Measurements from ENCODE around the gene RPL27. TPM values are rescaled to one million over a fixed set of nuclear protein-coding genes. Genes with fewer than 3 reads are reported as not detected.

The RPL27 gene
- total RNA-seq, 1 experiment from 2014 or later = 1,565 TPM

GRCh38 chr17:43021741-43022512 lies 23.7 kb downstream of the RPL27 start, which contains the start of gene VAT1:
TSS of gene VAT1 (minus strand) at chr17:43022385. CDS start at chr17:43022322, 63 bp downstream.
- intact Hi-C loops (cut with micrococcal nuclease; ENCODE audit: unreplicated experiment) = loop anchor here (1.0 to 5.0 kb wide), 2 partner anchors 148 to 295 kb away; no protein-coding TSS in a partner anchor
- POLR2A ChIA-PET = interaction anchor here (0.6 to 2.5 kb wide), 7 partner anchors 24 to 412 kb away, joined by 3 to 24 read pairs (median 4); partner anchors contain the start of genes BRCA1, RETREG3, RPL27 and TUBG1
- H3K9me3 ChIP-seq = no peaks in the 10 kb centered on the region
- H3K36me3 ChIP-seq (ENCODE audit: control insufficient read depth, insufficient read depth, low read length) = no peaks in the 10 kb centered on the region; the same call in none of the 2 replicates
- TSS peak; percentile 23 for BruUV-seq (replicated peaks)
- peaks cover 8% of the 10 kb centered on the region for H3K4me1 Mint-ChIP-seq (ENCODE audit: low read depth, unreplicated experiment)
- H3K27me3 Mint-ChIP-seq (ENCODE audit: insufficient read depth, unreplicated experiment) = no peaks in the 10 kb centered on the region
- CTCF ChIA-PET = interaction anchor here (0.7 to 1.9 kb wide), 4 partner anchors 24 to 190 kb away, joined by 3 to 10 read pairs (median 5); partner anchors contain the start of genes BRCA1, RPL27 and TMEM106A
- peaks cover 20% of the 10 kb centered on the region for H3K36me3 Mint-ChIP-seq (ENCODE audit: insufficient read depth, unreplicated experiment)
- peak within 1 kb of the TSS; percentile 93 for H3K27ac Mint-ChIP-seq (ENCODE audit: unreplicated experiment)
- peak; percentile 83 to 88 for DNase-seq
- H3K9me3 Mint-ChIP-seq (ENCODE audit: unreplicated experiment) = no peaks in the 10 kb centered on the region
- H3K4me3 ChIP-seq (ENCODE audit: low read depth, low read length) = peak within 1 kb of the TSS; percentile 97
- peaks cover 9% of the 10 kb centered on the region; the same call in 1 of the 2 replicates for H3K4me1 ChIP-seq
- H3K4me3 Mint-ChIP-seq (ENCODE audit: unreplicated experiment) = peak within 1 kb of the TSS; percentile 98
- H3K27me3 ChIP-seq (replicated peaks; ENCODE audit: control insufficient read depth, insufficient read depth, low read length) = no peaks in the 10 kb centered on the region
- no peak for TF ChIP-seq CTCF (IDR thresholded peaks at IDR 0.05; ENCODE audit: insufficient read depth in 1 of 2, low read depth in 1 of 2, low read length in 1 of 2, severe bottlenecking in 1 of 2, unreplicated experiment in 1 of 2)

GRCh38 chr17:43024407-43025289 lies 26.4 kb downstream of the RPL27 start, which contains the start of gene RND2:
TSS of gene RND2 (plus strand) at chr17:43025231. CDS start at chr17:43025348, 117 bp downstream.
- ChIA-PET POLR2A (interaction anchor here (1.0 to 1.9 kb wide), 4 partner anchors 27 to 343 kb away, joined by 3 to 17 read pairs (median 9); partner anchors contain the start of genes BRCA1 and RPL27), CTCF (interaction anchor here (0.5 to 1.5 kb wide), 7 partner anchors 12 to 291 kb away, joined by 3 to 5 read pairs (median 4); partner anchors contain the start of genes BRCA1 and RPL27)
- Mint-ChIP-seq H3K4me3 (ENCODE audit: unreplicated experiment) (peak within 1 kb of the TSS; percentile 69), H3K27me3 (ENCODE audit: insufficient read depth, unreplicated experiment) (no peaks in the 10 kb centered on the region), H3K4me1 (ENCODE audit: low read depth, unreplicated experiment) (peaks cover 2% of the 10 kb centered on the region), H3K9me3 (ENCODE audit: unreplicated experiment) (no peaks in the 10 kb centered on the region), H3K27ac (ENCODE audit: unreplicated experiment) (peak within 1 kb of the TSS; percentile 85), H3K36me3 (ENCODE audit: insufficient read depth, unreplicated experiment) (peaks cover 20% of the 10 kb centered on the region)
- peaks cover 12% of the 10 kb centered on the region for H3K4me1 ChIP-seq
- peak; percentile 85 to 88 for DNase-seq
- H3K4me3 ChIP-seq (ENCODE audit: low read depth, low read length) = peak within 1 kb of the TSS; percentile 53
- no TSS peak for BruUV-seq (replicated peaks)
- intact Hi-C loops (cut with micrococcal nuclease; ENCODE audit: unreplicated experiment) = loop anchor here (1.0 to 5.0 kb wide), 2 partner anchors 101 to 293 kb away; partner anchors contain the start of gene BRCA1
- H3K9me3 ChIP-seq = no peaks in the 10 kb centered on the region
- H3K27me3 ChIP-seq (replicated peaks; ENCODE audit: control insufficient read depth, insufficient read depth, low read length) = no peaks in the 10 kb centered on the region
- no peaks in the 10 kb centered on the region; the same call in 1 of the 2 replicates for H3K36me3 ChIP-seq (ENCODE audit: control insufficient read depth, insufficient read depth, low read length)
- TF ChIP-seq CTCF (IDR thresholded peaks at IDR 0.05; ENCODE audit: insufficient read depth in 1 of 2, low read depth in 1 of 2, low read length in 1 of 2, severe bottlenecking in 1 of 2, unreplicated experiment in 1 of 2) = peak; percentile 34 to 79

Measured in Caco-2 (cell line).